Islet of Langerhans (tissue), 1 donor: Measurements from ENCODE around the gene ARHGEF1.

Source experiments
- FAIRE-seq: peaks from one replicate; lab custom pipeline; 2011; peaks lifted over from hg19 to GRCh38; lab: Jason Lieb, UNC

ARHGEF1 gene

GRCh38 chr19:41918653-41919244, 35.8 kb downstream of the ARHGEF1 start:
- FAIRE-seq, result no peak

- FAIRE-seq, result no peak
These were observed 37.1 kb downstream of the ARHGEF1 start for GRCh38 chr19:41919948-41920712.

GRCh38 chr19:41920882-41921576, 38.0 kb downstream of the ARHGEF1 start:
- FAIRE-seq, result no peak

GRCh38 chr19:41921577-41922576, 38.9 kb downstream of the ARHGEF1 start:
- no peak for FAIRE-seq

- no peak for FAIRE-seq
These were observed 39.6 kb downstream of the ARHGEF1 start for GRCh38 chr19:41922585-41922984.

- no peak for FAIRE-seq
These were observed 40.2 kb downstream of the ARHGEF1 start for GRCh38 chr19:41923045-41923788.

- FAIRE-seq, result no peak
These were observed 41.5 kb downstream of the ARHGEF1 start for GRCh38 chr19:41924151-41925145.

GRCh38 chr19:41925208-41926003, 42.4 kb downstream of the ARHGEF1 start:
- FAIRE-seq, result no peak

- no peak for FAIRE-seq
These were observed 43.2 kb downstream of the ARHGEF1 start for GRCh38 chr19:41926028-41926762.

- FAIRE-seq, result no peak
These were observed 43.9 kb downstream of the ARHGEF1 start for GRCh38 chr19:41926763-41927496.

GRCh38 chr19:41927497-41928192, 44.7 kb downstream of the ARHGEF1 start:
- FAIRE-seq, result no peak

GRCh38 chr19:41928221-41928683, 45.3 kb downstream of the ARHGEF1 start, which contains the start of gene ERFL:
TSS of gene ERFL (minus strand) at chr19:41928449. CDS start at chr19:41912919, 15,530 bp downstream.
- FAIRE-seq, result no peak

GRCh38 chr19:41928754-41929535, 46.0 kb downstream of the ARHGEF1 start:
- FAIRE-seq, result no peak

- FAIRE-seq, result no peak
These were observed 46.6 kb downstream of the ARHGEF1 start for GRCh38 chr19:41929536-41930071.

GRCh38 chr19:41930322-41930722, 47.3 kb downstream of the ARHGEF1 start:
- FAIRE-seq, result no peak
